GM23338 (cell line): Measurements from ENCODE around the gene TBC1D10B.

Experiments used
- CREB1 ChIP-seq: fragments of 250-450 bp; sonication (Bioruptor Pico); IDR thresholded peaks from 2 replicates; pipeline ENCODE4 v1.5.0; 2020; ENCODE audit warnings: low read depth, mild to moderate bottlenecking, moderate library complexity
- EZH2 ChIP-seq: fragments of 200-600 bp; sonication (generic); IDR thresholded peaks from one replicate; pipeline ENCODE4 v1.8.0; 2017; ENCODE audit warnings: antibody characterized with exemption, mild to moderate bottlenecking, low read depth; ENCODE audit not compliant: unreplicated experiment
- POLR2AphosphoS5 ChIP-seq: IDR thresholded peaks from 2 replicates; pipeline ENCODE4 v1.6.1; 2016; ENCODE audit warnings: antibody characterized with exemption, low read depth
- TF ChIP-seq, protein P1 (sequence below), 2 experiments: fragments of 200-600 bp in 1 of 2; sonication (generic) in 1 of 2; conservative IDR thresholded peaks; 2 replicates each; pipeline versions ENCODE4 v1.5.1 to v1.6.1; 2016 to 2017; ENCODE audit warnings: antibody characterized with exemption in 2 of 2, low read depth in 2 of 2, mild to moderate bottlenecking in 2 of 2, moderate library complexity in 1 of 2
- TF ChIP-seq, protein P2 (sequence below): IDR thresholded peaks from one replicate; pipeline ENCODE4 v1.6.1; 2018; ENCODE audit warnings: antibody characterized with exemption; ENCODE audit not compliant: unreplicated experiment

DNA sequence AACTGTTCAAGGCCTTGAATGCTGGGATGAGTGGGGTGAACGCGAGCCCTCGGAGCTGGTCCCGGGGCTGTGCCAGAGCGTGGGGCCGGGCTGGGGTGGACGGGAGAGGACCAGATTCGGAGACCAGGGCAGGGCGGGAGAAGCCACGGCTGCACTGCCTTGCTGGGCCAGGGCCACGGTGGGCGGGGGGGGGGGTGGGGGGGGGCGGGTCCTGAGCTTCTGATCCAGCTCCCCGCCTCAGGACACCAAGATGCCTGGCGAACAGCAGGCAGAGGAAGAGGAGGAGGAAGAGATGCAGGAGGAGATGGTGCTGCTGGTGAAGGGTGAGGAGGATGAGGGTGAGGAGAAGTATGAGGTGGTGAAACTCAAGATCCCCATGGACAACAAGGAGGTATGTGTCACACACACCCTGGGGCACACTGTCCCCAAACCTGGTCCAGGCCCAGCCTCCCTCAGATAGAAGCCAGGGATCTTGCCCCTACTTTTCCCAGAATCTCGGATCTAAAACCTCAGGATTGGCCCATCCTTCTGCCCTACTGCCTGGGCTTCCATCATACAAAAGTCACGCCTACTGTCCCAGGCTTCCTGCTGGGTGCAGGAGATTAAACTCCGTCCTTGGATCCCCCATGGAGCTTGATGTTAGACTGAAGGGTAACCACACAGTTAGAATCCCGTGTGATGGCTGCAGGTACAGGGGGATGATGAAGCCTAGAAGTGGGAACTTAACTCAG is 37.7 kb upstream of the TBC1D10B start:
- TF ChIP-seq, protein P1, sequence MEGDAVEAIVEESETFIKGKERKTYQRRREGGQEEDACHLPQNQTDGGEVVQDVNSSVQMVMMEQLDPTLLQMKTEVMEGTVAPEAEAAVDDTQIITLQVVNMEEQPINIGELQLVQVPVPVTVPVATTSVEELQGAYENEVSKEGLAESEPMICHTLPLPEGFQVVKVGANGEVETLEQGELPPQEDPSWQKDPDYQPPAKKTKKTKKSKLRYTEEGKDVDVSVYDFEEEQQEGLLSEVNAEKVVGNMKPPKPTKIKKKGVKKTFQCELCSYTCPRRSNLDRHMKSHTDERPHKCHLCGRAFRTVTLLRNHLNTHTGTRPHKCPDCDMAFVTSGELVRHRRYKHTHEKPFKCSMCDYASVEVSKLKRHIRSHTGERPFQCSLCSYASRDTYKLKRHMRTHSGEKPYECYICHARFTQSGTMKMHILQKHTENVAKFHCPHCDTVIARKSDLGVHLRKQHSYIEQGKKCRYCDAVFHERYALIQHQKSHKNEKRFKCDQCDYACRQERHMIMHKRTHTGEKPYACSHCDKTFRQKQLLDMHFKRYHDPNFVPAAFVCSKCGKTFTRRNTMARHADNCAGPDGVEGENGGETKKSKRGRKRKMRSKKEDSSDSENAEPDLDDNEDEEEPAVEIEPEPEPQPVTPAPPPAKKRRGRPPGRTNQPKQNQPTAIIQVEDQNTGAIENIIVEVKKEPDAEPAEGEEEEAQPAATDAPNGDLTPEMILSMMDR (conservative IDR thresholded peaks at IDR 0.05; ENCODE audit: low read depth in 2 of 2): no peak
- TF ChIP-seq, protein P2, sequence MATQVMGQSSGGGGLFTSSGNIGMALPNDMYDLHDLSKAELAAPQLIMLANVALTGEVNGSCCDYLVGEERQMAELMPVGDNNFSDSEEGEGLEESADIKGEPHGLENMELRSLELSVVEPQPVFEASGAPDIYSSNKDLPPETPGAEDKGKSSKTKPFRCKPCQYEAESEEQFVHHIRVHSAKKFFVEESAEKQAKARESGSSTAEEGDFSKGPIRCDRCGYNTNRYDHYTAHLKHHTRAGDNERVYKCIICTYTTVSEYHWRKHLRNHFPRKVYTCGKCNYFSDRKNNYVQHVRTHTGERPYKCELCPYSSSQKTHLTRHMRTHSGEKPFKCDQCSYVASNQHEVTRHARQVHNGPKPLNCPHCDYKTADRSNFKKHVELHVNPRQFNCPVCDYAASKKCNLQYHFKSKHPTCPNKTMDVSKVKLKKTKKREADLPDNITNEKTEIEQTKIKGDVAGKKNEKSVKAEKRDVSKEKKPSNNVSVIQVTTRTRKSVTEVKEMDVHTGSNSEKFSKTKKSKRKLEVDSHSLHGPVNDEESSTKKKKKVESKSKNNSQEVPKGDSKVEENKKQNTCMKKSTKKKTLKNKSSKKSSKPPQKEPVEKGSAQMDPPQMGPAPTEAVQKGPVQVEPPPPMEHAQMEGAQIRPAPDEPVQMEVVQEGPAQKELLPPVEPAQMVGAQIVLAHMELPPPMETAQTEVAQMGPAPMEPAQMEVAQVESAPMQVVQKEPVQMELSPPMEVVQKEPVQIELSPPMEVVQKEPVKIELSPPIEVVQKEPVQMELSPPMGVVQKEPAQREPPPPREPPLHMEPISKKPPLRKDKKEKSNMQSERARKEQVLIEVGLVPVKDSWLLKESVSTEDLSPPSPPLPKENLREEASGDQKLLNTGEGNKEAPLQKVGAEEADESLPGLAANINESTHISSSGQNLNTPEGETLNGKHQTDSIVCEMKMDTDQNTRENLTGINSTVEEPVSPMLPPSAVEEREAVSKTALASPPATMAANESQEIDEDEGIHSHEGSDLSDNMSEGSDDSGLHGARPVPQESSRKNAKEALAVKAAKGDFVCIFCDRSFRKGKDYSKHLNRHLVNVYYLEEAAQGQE: no peak
- TF ChIP-seq EZH2 (no peak), POLR2AphosphoS5 (no peak), CREB1 (CRISPR knock-in tag) (no peak)
